GM21423 (cell line): ENCODE results near the gene GSTM5.
A peak's percentile ranks its signal among the peaks of the same experiment; 100 is the strongest.
"Not testable (repeated sequence)": the region's sequence is repeated elsewhere in the genome, so short reads cannot be mapped to it uniquely, and the experiment has no call there.

Source experiments
- ATAC-seq: cut with Tn5 transposase; IDR thresholded peaks from one replicate; pipeline ENCODE4 v1.9.1; 2021; ENCODE audit warnings: mild to moderate bottlenecking, moderate library complexity; ENCODE audit not compliant: unreplicated experiment

Gene GSTM5

DNA sequence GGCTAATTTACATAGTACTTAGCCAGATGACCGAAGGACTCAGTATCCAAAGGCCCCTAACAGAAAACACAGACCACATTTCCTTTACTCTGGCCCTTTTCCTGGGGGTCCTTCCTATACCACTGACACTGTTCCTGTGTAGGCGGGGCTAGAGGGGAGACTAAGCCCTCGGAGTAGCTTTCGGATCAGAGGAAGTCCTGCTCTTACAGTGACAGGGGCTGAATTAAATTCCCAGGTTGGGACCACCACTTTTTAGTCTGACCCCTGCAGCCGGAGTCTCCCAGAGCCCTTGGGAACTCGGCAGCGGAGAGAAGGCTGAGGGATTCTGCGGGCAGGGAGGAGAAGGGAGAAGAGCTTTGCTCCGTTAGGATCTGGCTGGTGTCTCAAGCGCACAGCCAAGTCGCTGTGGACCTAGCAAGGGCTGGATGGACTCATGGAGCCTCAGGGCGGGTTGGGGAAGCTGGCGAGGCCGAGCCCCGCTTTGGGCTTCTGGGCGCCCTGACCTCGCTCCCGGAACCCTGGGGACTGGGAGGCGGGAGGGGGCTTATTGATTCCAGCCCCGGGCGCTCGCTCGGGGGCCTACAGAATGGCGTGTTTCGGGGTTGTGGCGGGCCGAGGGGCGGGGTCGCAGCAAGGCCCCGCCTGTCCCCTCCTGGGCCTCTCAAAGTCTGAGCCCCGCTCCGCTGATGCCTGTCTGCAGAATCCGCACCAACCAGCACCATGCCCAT is at the start of gene GSTM5:
Gene GSTM5 (plus strand): TSS at position 659 of the 728 bp plus-strand sequence. CDS start 62 bp downstream, at position 721.
- ATAC-seq, result not testable (repeated sequence)

DNA sequence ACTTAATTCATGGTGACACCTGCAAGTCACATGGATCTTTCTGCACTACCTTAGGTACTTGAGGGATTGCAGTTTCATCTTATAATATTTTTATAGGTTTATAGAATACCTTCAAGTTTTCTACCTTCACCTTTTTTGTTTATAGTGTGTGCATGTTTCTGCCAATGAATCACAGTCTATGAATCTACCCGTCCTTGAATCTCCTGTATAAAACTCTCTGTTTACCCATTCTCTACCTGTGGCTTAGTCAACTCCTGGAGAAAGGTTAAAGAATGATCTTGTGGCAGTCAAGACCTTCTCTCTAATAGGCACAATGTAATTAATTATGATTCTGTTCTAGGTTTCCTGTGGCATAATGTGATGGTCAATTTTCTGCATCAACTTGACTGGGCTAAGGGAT is 47.4 kb upstream of the GSTM5 start:
- ATAC-seq, result no peak

DNA sequence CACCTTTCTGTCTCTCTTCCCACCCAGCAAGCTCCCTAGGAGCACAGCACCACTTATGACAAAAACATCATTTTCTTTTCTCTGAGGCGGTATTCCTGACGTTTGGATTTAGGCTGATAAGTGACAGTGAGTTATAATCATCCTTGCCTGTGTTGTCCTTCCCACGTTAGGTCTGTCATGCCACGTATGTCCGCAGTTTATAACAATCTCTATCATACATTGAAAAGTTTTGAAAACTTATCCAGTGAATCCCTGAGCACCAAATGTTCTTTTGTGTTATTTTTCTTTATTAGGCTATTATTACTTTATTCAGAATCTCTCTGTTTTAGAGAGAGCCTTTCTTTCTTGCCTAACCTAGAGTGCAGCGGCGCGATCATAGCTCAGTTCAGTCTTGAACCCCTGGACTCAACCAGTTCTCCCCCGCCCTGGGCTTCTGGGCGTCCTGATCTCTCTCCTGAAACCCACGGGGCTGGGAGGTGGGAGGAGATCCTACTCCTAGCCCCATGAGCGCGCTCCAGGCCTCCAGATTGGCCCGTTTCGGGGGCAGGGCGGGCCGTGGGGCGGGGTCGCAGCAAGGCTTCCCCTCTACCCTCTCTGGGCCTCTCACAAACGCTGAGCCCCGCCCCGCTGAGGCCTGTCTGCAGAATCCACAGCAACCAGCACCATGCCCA is 44.5 kb upstream of the GSTM5 start, which contains the start of gene GSTM2:
Gene GSTM2 (plus strand): TSS at position 606 of the 671 bp plus-strand sequence. CDS start 59 bp downstream, at position 665.
- ATAC-seq, result peak; percentile 88

DNA sequence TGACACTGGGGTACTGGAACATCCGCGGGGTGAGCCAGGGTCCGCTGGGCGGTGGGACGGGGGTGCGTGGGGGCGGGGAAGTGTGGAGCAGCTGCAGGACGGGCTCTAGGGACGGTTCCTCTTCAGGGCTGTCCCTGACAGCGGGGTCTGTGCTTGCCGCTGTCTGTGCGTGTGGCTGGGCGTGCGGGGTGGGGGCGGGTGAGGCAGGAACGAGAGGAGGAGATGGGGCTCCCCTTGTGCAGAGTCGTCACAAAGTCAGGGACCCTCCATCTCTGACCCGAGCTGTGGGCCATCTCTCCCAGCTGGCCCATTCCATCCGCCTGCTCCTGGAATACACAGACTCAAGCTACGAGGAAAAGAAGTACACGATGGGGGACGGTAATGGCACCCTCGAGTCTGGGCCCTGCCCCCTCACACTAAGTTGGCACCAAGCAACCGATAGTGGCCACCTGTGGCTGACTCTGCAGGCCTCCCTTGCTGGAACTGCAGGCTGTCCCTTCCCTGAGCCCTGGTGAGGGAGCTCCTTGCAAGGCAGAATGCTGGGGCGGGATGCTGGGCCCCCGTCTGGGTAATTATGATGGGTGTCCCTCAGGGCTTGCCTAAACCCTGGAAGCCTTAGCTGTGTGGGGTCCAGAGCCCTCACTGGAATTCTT is 43.8 kb upstream of the GSTM5 start:
- no peak for ATAC-seq

DNA sequence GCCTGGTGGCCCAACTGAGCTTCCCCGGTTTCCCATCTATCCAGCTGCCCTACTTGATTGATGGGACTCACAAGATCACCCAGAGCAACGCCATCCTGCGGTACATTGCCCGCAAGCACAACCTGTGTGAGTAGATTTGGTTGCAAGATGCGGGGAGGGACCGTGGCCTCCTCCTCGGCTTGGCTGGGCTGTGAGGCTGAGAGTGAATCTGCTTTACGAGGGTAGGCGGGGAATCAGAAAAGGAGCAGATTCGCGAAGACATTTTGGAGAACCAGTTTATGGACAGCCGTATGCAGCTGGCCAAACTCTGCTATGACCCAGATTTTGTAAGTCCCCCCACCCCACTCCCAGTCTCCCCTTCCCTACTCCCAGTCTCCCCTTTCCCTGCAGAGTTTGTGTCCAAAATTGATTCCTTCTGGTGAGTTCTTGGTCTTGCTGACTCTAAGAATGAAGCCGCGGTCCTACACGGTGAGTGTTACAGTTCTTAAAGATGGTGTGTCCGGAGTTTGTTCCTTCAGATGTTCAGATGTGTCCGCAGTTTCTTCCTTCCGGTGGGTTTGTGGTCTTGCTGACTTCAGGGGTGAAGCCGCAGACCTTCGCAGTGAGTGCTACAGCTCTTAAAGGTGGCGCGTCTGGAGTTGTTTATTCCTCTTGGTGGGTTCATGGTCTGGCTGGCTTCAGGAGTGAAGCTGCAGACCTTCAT is 42.7 kb upstream of the GSTM5 start:
- ATAC-seq, result no peak

DNA sequence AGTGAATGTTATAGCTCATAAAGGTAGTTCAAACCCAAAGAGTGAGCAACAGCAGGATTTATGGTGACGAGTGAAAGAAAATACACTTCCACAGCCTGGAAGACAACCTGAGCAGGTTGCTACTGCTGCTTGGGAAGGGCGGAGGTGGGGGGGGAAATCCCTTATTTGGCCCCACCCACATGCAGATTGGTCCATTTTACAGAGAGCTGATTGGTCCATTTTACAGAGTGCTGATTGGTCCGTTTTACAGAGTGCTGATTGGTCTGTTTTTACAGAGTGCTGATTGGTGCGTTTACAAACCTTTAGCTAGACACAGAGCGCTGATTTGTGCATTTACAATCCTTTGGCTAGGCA is 42.1 kb upstream of the GSTM5 start:
- not testable (repeated sequence) for ATAC-seq

DNA sequence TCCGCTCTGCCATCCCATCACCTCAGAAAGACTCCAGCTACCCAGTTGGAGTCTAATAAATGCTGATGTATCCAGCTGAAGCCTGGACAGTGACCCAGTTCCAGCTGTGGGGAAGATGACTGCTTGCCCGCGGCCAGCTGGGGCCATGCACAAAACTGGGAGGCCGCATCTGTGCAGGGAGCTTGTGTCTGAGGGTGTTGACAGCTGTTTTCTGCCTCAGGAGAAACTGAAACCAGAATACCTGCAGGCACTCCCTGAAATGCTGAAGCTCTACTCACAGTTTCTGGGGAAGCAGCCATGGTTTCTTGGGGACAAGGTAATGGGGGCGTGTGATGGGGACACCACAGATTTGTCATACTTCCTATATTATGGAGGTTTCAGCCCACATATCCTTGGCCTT is 41.0 kb upstream of the GSTM5 start:
- ATAC-seq, result no peak

DNA sequence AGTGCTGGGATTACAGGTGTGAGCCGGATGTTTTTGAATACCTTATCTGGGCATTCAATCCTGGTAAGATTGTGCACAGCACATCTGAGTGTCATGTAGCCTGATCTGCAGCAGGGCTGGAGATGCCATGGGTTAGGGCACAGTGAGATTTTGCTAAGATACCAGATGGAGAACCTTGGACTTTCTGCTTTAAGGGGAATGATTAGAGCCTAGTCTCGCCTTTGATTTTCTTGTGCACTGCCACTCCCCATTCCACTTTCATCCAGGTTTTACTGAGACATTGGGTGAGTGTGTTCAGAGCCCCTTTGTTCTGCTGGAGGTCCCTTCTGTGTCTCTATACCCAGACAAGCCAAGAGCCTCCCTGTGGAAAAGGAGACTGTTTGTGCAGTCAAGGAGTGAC is 38.2 kb upstream of the GSTM5 start:
- not testable (repeated sequence) for ATAC-seq

DNA sequence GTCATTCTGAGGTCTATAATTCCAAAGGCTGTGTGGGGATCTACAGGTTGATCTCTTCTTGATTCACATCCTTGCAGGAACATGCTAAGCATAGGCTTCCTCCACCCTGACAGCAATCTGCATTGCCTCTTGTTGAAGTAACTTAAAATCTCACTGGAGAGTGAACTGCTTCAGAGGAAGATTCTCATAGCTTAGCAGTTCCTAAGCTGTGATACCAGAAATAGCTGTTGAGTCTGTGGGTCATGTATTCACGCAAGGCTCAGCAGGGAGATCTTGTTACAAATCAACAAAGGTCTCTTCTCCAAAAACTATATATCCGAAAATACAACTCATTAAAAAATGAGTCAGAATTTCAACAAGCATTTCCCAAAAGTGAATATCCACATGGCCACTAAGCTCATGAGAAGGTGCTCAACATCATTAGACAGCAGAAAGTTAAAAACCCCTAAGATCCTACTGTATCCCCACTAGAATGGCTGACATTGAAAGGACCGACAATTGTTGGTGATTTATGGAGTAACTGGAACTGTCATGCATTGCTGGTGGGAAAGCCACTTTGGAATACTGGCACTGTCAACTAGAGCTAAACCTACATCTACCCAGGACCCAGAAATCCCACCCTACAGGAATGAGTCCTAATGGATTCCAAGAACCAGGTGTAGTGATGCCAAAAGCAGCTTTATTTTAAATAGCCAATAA is 35.2 kb upstream of the GSTM5 start:
- ATAC-seq, result not testable (repeated sequence)

DNA sequence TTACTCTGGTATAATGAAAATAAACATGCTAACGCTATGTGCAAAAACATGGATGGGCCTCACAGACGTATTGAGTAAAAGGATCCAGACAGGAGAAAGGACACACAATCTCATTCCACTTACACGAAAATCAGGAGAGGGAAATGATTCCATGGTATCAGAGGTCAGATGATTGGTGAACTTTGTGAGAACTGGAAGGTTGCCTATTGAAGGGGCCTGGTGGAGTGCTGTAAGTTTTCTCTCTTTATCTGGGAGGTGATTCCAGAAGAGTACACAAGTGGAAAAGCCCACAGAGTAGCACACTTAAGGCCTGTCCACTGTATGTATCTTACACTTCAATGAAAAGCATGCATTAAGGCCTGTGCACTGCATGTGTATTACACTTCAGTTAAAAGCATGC is 34.6 kb upstream of the GSTM5 start:
- ATAC-seq, result no peak

DNA sequence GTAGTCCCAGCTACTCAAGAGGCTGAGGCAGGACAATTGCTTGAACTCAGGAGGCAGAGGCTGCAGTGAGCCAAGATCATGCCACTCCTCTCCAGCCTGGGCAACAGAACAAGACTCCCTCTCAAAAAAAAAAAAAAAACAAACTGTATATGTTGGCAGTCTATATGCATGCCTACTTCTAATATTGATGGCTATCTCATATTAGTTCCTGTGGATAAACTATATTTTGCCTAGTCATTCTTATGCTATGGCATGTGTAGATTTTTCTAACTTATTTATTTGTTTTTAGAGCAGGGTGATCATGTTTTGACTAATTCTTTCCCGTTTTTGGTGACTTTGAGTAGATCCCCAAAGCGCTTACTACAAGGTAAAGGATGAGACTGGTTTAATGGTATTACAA is 33.4 kb upstream of the GSTM5 start:
- ATAC-seq, result not testable (repeated sequence)

DNA sequence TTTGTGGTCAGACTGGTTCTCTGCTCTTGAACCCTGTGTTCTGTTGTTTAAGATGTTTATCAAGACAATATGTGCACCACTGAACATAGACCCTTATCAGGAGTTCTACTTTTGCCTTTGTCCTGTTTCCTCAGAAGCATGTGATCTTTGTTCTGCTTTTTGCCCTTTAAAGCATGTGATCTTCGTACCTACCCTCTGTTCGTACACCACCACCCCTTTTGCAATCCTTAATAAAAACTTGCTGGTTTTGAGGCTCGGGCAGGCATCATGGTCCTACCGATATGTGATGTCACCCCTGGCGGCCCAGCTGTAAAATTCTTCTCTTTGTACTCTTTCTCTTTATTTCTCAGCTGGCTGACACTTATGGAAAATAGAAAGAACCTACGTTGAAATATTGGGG is 27.3 kb upstream of the GSTM5 start:
- not testable (repeated sequence) for ATAC-seq

DNA sequence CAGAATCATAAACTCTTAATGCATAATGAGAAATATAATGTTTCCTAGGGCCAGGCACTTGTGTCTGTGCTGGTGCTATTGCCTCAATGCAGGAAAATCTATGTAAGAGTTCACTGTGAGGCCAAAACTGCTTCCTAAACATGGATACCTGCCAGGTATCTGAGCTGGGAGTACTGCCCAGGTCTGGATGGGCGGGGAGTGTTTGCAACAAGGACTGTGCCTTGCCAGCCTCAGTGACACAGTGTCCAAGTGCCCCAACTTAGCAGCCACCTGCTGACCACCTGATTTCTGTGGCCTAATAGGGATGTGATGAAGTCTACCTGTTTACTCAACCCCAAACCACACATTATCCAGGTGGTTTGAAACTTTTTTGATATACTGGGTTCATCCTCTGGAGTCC is 26.7 kb upstream of the GSTM5 start:
- not testable (repeated sequence) for ATAC-seq

DNA sequence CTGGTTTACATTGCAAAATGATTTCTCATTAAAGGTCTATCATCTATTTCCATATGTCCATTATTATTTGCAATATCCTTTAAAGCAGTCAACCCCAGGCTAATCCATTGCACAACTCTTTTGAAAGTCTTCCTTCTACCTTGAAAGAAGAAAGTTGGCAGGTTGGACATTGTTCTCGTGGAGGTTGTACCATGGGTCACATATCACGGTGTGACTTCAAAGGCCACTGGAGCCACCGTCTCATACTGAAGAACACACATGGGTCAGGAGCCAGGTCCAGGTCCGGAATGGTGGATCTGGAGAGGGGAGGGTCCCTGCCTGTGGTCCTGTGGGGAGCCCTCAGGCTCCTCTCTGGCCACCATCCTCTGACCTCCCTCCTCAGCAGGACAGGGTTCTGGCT is 26.2 kb upstream of the GSTM5 start:
- not testable (repeated sequence) for ATAC-seq

DNA sequence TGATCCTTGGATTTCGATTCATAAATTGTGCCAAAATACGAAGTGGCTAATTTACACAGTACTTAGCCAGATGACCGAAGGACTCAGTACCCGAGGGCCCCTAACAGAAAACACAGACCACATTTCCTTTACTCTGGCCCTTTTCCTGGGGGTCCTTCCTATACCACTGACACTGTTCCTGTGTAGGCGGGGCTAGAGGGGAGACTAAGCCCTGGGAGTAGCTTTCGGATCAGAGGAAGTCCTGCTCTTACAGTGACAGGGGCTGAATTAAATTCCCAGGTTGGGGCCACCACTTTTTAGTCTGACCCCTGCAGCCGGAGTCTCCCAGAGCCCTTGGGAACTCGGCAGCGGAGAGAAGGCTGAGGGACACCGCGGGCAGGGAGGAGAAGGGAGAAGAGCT is 24.9 kb upstream of the GSTM5 start:
- not testable (repeated sequence) for ATAC-seq

DNA sequence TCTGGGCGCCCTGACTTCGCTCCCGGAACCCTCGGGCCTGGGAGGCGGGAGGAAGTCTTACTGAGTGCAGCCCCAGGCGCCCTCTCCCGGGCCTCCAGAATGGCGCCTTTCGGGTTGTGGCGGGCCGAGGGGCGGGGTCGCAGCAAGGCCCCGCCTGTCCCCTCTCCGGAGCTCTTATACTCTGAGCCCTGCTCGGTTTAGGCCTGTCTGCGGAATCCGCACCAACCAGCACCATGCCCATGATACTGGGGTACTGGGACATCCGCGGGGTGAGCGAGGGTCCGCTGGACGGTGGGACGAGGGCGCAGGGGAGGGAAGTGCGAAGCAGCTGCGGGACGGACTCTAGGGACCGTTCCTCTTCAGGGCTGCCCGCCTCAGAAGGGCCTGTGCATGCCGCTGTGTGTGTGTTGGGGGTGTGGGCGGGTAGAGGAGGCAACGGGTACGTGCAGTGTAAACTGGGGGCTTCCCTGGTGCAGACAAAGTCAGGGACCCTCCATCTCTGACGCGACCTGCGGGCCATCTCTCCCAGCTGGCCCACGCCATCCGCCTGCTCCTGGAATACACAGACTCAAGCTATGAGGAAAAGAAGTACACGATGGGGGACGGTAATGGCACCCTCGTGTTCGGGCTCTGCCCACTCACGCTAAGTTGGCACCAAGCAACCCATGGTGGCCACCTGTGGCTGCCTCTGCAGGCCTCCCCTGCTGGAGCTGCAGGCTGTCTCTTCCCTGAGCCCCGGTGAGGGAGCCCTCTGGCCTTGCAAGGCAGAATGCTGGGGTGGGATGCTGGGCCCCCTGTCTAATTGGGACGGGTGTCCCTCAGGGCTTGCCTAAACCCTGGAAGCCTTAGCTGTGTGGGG is 24.2 kb upstream of the GSTM5 start, which contains the start of gene GSTM1:
Gene GSTM1 (plus strand): TSS at position 177 of the 859 bp plus-strand sequence. CDS start 57 bp downstream, at position 234.
- ATAC-seq, result peak; percentile 96

DNA sequence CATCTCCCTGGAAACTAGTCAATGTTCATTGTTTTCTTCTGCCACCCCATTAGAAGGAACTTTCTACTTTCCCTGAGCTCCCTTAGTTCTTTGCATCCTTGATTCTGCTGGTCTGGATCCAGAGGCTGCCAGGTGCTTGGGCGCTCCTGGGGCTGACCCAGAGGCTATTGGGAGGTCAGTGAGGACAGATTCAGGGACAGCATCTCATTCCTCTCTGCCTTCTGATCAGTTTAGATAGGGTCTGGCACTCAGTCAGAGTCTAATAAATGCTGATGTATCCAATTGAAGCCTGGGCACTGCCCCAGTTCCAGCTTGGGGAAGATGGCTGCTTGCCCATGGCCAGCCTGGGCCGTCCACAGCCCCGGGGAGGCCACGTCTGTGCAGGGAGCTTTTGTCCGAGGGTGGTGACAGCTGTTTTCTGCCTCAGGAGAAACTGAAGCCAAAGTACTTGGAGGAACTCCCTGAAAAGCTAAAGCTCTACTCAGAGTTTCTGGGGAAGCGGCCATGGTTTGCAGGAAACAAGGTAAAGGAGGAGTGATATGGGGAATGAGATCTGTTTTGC is 22.1 kb upstream of the GSTM5 start:
- no peak for ATAC-seq

DNA sequence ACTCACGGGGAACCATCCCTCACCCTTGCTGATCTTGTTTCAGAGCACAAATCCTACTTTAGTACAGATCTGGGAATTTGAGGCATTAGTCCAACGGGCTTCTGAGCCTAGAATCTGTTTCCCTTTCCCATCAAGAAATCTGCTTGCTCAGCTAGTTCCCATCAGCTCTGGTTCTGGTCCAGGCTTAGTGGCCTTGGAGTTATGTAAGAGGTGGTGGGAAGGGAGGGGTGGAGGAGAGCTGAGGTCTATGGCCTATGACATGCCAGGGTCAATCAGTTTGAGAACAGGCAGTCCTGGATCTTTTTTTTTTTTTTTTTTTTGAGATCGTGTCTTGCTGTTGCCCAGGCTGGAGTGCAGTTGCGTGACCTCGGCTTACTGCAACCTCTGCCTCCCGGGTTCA is 20.3 kb upstream of the GSTM5 start:
- no peak for ATAC-seq

DNA sequence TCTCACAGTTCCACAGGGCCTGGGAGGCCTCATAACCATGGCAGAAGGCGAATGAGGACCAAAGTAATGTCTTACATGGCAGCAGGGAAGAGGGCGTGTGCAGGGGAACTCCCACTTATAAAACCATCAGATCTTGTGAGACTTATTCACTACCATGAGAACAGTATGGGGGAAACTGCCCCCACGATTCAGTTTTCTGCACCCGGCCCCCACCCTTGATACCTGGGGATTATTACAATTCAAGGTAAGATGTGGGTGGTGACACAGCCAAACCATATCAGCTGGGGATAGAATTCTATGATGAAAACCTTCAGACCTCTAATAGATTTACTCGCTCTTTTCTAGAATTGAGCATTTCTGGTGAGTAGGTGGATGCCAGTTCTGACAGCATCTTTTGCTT is 17.7 kb upstream of the GSTM5 start:
- ATAC-seq, result not testable (repeated sequence)
